HG03045 (cell line): Measurements from ENCODE around the gene OR5I1.
"Not testable (repeated sequence)": the region's sequence is repeated elsewhere in the genome, so short reads cannot be mapped to it uniquely, and the experiment has no call there.

Experiments
- ATAC-seq: cut with Tn5 transposase; IDR thresholded peaks from one replicate; pipeline ENCODE4 v1.9.1; 2021; ENCODE audit warnings: mild to moderate bottlenecking, moderate library complexity; ENCODE audit not compliant: unreplicated experiment

OR5I1 gene

DNA sequence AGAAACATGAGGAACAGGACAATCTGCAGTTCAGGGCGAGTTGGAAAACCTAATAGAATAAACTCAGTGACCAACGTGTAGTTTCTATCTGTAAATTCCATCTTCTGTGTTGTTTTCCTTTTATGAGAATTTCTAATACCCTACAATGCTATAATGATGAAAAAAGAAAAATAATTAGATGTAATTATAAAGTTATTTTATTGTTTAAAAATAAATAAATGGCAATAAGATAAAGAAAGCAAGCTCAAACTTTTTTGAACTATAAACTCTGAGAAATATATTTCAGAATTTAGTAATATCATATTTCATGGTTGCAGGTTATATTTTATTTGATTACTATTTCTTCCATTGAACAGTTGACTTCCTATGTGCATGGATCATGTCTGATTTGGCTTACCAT lies at the start of gene OR5I1:
OR5I1 (minus strand) TSS at position 101 of the 400 bp plus-strand sequence; CDS start at position 101, 0 bp downstream.
- ATAC-seq, result no peak

DNA sequence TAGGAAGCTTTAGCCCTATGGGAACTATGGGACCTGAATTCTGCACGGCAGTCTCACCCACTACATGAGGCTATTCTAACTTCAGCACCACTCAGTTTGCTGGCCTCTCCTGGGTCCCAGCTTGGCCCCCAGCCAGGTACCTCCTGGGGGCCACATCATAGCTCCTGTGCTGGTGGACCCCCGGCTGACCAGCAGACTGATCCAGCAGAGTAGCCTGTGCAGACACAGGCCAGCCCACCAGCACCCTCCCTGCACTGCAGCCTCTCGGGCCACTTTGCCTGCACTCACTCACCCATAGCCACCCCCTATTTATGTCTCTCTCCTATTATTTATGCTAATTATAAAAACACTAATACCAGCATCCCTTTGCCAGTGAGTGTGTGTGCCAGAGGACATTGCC lies 34.7 kb upstream of the OR5I1 start:
- ATAC-seq, result no peak

GRCh38 chr11:55969845-55970244 lies 33.6 kb upstream of the OR5I1 start, which contains the start of gene OR10AG1:
OR10AG1 (minus strand) TSS chr11:55969945; CDS start chr11:55969907, 38 bp downstream.
- ATAC-seq, result no peak

GRCh38 chr11:55967914-55968313 lies 31.7 kb upstream of the OR5I1 start:
- ATAC-seq, result no peak

DNA sequence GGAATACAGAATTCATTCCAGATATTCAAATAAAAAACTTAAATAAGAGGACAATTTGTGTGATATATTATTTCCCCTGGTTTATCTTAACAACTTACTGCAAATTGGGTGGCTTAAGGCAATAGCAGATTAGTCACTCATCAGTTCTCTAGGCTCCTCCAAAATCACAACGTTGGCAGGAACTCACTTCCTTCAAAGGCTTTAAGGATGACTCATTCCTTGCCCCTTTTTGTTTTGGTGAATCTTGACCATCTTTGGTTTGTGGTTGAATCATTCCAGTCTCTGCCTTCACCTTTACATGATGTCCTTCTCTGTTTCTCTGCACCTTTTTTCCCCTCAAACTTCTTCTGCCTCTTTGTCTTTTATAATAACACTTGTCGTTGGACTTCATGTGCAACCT lies 30.2 kb upstream of the OR5I1 start:
- no peak for ATAC-seq

DNA sequence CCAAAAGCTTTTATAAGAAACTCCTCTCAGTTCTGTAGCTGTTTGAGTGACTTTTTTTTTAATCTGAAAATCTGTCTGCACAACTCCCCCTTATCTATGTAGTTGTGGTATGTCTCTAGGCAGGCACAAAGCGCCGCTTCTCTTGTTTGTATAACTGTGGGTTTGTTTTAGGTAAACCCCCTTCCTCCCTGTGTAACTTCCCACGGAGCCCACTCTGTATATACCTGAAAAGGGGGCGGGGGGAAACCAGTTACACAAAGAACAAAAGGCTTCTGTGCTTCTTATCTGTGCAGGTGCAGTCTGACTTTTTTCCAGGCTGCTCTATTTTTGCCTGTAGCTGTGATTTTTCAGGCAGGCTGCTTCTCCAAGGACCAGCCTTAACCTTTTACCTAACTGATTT lies 20.3 kb upstream of the OR5I1 start:
- no peak for ATAC-seq

DNA sequence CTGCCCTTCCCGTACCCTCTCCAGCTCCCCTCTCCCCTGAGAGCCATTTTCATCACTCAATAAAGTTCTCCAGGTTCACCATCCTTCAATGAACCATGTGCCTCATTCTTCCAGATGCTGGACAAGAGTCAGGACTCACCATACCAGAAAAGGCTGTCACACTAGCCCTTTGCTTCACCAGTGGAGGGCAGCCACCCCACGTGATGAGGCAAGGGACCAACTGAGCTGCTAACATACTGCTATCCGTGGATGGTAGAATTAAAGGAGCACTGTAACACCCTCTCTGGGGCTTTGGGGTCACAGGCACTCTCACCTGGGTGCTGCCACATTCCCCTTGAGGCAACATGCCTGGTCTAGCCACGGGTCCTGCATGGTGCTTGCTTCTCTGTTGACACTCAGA lies 13.1 kb upstream of the OR5I1 start:
- no peak for ATAC-seq

DNA sequence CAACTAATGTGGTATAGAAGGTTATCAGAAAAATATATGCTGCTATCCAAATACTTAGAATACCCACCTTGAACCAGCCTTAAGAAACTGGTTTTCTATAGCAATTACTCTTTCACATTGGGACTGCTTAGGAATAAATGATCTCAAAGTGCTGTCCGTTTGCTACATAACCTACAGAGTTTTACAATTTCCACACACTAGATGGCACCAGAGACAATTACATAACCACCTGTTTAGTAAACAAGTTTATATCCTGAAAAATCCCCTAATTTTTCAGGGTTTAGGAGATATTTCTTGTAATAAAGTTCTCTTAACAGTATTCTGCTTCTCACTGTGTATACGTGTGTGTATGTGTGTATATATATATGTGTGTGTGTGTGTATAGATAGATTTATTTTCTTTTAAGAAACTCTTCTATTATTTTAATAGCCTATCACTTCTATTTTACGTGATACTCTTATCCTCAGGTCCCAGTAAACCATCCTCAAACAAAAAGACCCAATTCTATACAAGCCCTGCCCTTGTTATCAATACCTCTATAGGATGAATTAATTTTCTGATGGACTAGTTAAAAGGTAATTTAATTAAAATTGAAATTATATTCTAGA lies 6.7 kb upstream of the OR5I1 start:
- ATAC-seq, result no peak

DNA sequence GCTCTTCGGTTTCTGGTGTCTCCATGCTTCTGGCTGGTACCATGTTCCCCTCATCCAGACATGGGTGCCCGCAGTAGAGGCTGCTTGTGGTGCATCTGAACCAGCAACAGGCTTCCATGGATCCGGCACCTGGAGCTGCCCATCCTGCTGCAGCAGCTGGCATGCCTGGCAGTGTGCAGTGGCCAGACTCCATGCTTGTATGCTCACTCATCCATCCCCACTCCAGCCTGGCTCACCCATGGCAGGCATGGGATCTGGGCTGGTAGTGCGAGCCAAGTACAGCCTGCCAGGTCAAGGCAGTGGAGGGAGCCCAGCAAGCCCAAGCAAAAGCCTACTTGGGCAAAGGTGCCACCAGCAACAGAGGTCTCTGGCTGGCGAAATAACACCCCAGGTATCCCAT lies 15.7 kb downstream of the OR5I1 start:
- ATAC-seq, result no peak

GRCh38 chr11:55914482-55914881 lies 21.7 kb downstream of the OR5I1 start, which contains the start of gene OR5W2:
OR5W2 (minus strand) TSS chr11:55914582; CDS start chr11:55914582, 0 bp downstream.
- ATAC-seq, result no peak

GRCh38 chr11:55902308-55902707 lies 33.9 kb downstream of the OR5I1 start:
- ATAC-seq, result no peak

DNA sequence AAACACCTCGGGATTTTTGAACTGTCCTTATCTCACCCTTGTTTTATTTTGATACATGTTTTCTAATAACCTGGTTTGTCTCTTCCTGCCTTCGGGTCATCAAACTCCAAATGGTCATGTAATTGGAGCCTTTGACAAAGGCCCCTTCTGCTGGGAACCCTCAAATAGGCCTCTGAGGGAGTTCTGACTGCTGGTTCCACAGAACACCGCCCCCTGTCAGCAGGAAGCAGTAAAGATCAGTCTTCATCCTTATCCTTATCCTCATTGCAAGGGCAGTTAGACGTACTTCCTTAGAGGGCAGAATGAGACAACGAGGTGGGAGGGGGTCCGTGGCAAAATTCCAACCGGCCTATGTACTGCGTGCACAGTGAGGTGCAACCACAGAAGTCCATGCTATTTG lies 41.0 kb downstream of the OR5I1 start:
- ATAC-seq, result no peak

- not testable (repeated sequence) for ATAC-seq
Observed at GRCh38 chr11:55885481-55885880, 50.7 kb downstream of the OR5I1 start.
